GM18873 (cell line): Measurements from ENCODE around the gene FAXDC2.
"Not testable (repeated sequence)": the region's sequence is repeated elsewhere in the genome, so short reads cannot be mapped to it uniquely, and the experiment has no call there.

Source experiments
- ATAC-seq: cut with Tn5 transposase; IDR thresholded peaks from one replicate; pipeline ENCODE4 v1.9.1; 2021; ENCODE audit warnings: mild to moderate bottlenecking, moderate library complexity, moderate number of reproducible peaks; ENCODE audit not compliant: unreplicated experiment, low FRiP score

The FAXDC2 gene

DNA sequence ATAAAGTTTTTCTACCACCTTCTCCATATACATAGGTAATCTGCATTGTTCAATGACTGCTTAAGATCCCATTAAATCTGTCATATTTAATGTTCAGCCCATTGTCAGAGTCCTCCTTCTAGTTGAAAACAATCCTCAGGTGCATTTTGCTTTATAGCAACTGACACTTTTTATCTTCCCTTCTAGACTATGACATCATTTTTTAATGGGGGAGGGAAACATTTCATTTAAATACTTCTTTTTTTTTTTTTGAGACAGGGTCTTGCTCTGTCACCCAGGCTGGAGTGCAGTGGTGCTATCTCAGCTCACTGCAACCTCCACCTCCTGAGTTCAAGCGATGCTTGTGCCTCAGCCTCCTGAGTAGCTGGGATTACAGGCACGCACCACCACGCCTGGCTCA is 17.6 kb downstream of the FAXDC2 start:
- not testable (repeated sequence) for ATAC-seq

DNA sequence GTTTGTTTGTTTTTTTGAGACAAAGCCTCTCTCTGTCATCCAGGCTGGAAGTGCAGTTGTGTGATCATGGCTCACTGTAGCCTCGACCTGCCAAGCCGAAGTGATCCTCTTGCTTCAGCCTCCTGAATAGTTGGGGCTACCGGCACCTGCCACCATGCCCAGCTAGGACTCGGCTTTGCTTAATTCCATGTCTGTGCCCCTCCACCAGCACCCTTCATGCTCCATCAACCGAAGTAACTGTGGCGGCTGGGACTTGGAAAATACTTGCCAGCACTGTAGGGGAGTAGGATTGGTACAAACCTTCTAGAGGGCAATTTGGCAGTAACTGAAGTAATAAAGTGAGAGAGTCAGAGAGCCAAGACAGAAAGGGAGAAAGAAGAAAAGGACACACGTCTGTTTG is 19.0 kb downstream of the FAXDC2 start:
- ATAC-seq = no peak

DNA sequence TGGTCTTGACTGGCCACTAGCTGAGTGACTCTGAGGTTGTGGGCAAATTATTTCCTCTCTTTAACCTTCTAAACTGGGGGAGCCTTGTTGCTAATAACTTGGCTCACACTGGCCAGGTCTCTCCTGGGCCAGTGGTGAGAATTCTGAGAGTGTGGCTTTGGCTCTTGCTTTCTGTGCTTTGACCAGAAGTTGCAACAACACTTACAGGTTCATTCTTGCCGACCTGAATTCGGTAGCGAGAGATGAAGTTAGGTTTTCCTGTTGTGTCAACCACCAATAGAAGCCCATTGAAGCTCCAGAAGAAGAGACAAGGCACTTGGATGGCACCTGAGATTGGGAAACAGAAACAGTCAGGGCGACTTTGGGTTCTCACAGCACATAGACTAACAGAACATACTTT is 19.8 kb downstream of the FAXDC2 start:
- ATAC-seq = no peak

DNA sequence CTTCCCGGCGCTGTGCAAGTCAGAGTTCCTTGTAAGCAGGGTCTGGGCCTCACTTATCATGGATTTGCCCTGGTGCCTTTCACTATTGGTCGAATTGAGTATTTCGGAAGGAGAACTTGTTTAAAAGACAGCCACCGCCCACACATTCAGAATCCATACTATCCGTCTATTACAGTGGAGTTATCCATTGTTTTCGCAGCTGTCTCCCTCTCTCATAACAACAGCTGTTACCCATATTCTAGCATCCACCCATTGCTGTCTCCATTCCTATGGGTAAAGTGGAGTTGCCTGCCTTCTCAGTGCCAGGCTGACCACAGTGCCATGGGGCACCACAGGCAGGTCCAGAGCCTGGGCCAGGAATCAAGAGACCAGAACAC is 20.2 kb downstream of the FAXDC2 start:
- ATAC-seq = no peak

DNA sequence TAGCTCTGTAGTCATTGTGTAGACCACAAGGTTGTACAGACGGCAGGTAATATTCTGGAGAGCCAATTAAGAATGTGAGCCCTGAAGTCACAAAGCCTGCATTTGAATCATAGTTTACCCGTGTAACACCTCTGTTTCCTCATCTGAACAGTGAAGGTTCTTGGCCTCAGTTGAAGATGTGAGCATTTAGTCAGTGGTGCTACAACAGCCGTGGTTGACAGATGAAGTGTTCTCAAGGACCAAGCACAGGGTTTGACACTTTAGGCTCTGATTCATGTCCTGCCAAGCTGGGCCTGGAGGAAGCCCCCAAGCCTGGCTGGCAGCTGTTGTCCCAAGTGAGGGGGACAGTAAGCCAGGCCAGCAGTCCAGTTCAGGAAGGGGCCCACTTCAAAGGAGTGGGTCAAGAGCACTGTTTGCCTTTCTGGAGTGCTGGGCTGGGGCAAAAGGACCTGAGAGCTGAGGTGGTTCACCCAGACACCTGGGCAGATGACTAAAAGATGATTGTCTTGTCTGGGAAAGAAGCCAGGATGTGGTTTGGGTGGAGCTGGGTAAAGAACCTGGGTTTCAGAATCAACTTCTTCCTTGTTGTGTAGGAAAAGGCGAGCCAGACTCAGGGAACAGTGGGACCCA is 20.7 kb downstream of the FAXDC2 start:
- no peak for ATAC-seq

DNA sequence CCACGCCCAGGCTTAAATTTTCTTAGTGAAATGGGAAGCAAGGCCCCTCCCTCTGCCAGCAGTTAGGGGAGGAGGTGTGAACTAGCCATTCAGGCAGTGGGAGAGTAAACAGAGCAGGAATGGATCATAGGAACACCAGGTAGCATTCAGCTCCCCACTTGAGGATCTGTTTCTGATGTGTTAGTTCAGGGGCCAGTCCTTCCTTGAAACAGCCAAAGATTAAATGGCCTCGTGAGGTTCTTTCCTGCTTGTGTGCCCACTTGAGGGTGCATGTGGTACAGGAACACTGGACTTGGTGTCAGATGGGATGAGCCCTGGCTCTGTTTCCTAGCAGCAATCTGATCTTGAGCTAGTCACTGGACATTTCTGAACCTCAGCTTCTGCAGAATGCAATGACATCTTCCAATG is 21.2 kb downstream of the FAXDC2 start:
- ATAC-seq = no peak

DNA sequence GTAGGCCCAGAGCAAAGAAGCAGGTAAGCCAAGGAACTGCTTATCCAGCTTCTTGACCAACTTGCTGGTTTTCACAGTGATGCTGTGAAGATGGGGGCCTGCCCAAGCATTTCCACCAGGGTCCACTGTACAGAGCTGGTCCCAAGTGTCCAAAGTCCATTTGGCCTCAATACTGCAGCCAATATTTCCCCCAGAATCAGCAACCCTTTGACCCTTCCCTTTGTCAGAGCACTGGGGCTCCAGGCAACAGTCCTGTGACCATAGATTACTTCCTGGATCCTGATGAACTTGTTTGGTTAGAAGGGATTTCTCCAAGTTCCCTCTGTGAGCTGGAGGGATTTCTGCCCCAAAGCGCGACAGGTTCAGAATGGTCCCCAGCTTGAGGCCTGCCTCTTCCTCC is 26.3 kb downstream of the FAXDC2 start:
- no peak for ATAC-seq

DNA sequence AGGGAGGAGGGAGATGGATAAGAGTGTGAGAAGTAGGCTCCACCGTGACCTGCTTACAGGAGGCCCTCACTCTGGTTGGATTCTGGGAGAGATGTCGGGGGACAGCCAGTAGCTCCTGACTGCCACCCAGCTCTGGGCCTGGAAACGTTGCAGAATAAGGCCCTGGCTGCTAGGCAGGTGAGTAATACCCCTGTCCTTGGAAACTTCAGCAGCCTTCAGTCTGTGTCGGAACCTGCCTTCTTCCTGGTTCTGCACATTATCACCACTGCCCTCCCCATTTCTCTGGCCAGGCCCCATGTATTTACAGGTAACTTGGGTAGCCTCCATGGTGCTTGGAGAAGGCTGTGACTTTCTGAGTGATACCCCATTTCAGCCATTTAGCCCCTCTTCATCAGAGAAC is 26.8 kb downstream of the FAXDC2 start:
- ATAC-seq = no peak

DNA sequence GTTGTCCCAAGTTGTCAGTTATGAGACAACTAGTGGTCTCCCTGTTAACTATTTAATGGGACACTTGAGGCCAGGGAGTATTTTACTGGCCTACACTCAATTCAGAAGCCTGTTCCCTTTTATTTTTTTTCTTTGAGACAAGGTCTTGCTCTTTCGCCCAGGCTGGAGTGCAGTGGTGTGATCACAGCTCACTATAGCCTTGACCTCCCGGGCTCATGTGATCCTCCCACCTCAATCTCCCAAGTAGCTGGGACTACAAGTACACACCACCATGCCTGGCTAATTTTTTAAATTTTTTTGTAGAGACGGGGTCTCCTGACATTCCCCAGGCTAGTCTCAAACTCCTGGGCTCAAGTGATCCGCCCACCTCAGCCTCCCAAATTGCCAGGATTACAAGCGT is 27.5 kb downstream of the FAXDC2 start:
- ATAC-seq = not testable (repeated sequence)

DNA sequence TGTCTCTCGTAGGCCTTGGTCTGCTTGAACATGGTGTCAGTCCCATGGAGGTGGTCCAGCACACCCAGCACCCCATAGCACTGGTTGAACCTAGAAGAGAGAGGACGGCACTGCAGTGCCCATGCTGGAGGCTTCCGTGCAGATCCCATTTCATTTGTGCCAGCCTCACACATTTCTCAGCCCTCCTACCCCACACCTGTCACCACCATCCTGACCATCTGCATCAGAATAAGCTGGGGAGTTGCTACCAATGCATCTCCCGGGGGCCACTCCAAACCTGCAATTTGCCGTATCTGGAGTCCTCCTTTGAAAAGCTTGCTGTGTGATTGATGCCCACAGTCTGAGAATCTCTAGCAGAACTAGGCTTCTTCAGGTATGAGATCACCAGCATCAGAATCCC is 30.0 kb downstream of the FAXDC2 start:
- ATAC-seq = no peak

DNA sequence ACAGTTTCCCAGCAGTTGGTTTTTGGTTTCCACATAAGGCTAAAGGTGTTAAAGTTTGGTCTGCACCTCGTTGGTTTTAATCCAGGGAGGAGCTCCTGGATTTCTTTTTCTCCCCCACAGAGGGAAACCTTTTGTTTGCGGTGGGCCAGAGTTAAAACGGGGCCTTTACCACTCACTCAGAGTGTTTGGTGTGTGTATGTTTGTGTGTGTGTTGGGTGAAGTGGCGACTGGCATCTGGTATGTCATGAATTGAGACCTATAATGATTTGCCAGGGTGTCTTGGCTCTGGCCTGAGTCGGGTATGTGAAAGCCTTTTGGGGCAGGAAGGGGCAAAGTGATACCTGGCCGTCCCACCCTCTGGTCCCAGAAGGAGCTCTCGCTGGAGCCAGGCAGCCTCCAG is 30.9 kb downstream of the FAXDC2 start:
- ATAC-seq = no peak

DNA sequence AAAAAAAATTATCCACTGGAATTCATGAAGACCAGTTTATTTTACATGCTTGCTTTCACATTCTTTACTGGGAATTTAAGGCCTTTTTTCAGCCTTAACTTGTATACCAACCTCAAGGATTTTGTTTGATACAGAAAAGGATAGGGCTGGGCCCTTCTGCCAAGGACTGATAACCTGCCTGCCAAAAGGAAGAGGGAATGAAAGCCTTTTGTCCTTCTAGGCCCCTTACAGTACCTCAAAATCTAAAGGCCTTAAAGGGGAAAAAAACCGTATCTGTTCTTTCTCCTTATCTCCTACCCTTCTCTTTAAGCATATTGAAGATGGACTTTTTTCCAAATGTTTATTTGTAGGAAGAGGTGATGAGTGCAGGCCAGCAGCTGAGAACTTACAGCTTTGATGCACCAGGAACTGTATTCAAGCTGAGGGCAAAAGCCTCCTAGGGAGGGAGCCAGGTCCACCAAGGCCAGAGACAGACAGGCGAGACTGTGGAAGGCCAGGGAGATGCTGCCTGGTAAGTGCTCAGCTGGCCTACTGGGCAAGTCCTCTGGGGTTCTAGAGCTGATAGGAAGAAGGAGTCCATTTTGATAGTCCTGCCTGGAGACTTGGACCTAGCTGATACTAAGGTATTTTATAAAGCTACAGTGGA is 31.8 kb downstream of the FAXDC2 start:
- ATAC-seq = no peak

DNA sequence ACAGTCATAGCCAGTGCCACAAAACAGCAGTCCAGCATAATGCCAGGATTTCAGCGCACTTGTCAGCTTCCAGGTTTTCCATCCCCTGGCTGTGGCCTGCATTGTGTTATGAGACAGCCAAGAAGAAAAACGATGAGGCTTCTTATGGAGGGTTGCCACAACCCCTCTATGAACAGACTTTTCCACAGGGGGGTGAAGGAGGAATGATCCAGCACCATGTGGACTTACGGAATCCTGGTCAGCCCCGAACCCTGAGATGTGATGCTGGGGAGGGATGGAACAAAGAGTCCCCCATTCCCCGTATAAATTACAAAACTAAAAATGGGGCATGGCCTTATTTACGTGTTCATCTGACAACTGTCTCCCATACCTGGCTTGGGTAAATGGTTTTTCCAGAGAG is 32.6 kb downstream of the FAXDC2 start:
- ATAC-seq = no peak

DNA sequence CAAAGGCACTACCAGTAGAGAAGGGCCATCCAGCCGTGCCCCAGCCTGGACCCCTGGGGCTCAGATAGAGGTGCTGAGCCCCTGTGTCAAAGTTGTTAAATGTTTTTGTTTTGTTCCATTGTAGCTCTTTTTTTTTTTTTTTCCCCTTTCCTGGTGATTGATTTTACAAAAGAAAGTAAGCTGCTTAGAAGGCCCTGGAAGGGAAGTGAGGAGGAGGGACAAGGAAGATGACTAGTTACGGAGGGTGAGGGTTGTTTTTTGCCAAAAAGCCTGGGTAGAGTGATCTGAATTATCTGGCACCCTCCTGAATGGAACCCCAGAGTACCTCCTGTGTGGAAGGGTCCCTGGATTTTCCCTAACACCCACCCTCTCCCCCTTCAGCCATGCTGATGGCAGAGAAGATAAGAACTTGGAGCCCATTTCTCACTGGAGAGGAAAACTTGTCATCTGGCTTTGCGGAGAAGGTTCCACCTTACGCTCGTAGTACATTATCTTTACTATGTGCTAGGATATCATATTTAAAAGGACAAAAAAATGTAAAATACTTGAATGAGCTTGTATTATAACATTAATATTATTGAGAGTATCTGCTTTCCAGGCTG is 33.4 kb downstream of the FAXDC2 start:
- no peak for ATAC-seq

DNA sequence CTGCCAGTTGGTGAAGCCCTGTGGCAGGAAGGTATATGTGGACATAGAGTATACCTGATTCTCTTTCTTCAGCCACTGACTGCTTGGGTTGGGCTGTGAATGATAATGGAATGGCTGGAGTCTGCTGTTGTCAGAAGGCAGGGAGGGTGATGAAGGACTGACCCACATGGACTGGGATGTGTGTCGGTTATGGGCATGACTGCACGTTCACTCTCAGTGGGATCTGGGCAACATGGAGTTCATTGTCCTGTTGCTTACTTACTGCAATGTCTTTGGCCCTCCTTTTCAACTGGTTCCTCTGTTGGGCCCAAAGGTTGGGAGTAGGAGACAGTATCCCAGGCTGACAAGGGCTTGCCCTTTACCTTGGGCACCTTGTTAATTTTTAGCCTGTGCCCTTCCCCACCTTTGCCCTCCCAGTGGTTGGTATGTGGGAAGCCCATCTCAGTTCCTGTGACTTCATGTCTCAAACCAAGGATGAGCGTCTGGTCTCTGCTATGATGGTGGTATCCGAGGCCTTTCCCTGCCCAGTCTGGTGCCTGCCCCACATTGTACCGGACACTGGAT is 34.6 kb downstream of the FAXDC2 start:
- ATAC-seq = no peak

DNA sequence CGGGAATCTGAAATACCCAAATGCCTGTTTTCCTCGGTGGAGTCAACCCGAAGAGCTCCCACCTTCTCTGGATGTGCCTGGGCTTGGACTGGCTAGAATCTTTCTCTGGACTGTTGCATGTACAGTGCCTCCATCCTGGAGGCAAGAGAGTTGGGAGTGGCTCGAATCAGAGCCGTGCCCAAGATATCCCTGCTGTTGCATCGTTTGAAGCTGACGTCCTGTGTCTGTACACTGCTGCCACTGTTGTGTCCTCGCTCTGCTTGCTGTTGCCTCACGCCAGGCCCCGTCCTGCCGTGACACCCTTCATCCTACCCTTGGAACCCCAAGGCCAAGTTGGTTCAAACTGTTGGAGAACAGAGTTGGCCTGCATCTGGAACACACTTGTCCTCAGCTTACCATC is 35.4 kb downstream of the FAXDC2 start:
- ATAC-seq = no peak

DNA sequence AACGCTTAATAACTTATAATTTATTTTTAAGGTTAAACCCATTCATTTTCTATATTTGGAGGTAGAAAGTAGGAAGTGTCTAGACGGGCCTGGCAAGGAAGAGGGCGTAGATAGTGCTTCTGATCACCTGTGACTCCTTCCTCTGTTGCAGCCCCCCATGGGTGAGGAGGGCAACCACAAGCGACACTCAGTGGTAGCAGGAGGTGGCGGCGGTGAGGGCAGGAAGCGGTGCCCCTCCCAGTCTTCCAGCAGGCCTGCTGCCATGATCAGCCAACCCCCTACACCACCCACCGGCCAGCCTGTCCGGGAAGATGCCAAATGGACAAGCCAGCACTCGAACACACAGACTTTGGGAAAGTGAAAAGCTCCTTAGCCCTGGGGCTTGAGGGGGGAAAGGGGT is 36.7 kb downstream of the FAXDC2 start:
- no peak for ATAC-seq

DNA sequence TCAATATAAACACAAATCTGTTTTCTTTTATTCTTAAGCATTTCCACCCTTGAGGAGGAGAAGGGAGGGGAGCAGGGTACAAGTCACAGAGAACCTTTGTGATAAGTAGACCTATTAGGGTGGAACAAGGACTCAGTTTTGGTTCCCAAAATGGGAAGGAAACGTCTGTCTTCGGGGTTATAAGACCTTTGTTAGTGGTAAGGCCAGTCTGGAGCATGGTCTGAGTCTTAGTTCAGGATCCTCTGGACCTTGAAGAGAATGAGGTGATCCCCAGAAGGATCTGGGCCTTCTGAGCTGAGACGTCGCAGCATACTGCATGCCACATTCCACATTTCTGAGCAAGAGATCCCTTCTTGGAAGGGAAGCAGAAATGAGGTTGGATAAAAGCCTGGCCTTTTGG is 37.2 kb downstream of the FAXDC2 start:
- ATAC-seq = no peak

DNA sequence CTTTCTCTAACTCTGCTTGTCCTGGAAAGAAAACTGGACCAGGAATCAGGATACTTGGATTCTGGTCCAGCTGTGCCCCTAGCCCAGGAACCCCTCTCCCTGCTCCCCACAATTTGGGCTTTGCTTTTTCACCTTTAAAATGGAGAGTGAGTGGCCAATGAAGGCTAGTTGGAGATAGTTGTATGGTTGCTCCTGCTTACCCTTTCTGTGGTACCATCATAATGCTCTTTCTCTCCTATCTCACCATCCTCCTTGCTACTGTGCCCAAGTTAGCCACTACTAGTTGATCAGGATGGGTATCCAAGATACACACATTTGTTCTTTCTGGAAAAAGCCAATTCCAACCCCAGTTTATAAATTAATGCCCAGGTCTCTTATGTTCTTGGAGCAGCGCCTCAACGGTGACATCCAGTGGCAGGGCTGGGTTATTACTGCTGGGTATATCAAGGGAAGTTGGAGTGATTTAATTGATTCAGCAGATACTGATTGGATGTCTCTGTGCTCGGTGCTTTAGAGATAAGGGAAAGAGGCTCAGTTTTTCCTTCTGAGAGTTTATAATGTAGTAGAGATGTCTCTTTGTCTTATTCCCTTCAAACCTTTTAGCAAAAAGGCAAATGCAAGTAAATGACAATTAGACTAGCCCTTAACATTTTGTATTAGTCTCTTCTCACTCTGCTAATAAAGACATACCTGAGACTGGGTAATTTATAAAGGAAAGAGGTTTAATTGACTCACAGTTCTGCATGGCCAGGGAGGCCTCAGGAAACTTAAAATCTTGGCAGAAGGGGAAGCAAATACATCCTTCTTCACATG is 38.5 kb downstream of the FAXDC2 start:
- ATAC-seq = no peak

DNA sequence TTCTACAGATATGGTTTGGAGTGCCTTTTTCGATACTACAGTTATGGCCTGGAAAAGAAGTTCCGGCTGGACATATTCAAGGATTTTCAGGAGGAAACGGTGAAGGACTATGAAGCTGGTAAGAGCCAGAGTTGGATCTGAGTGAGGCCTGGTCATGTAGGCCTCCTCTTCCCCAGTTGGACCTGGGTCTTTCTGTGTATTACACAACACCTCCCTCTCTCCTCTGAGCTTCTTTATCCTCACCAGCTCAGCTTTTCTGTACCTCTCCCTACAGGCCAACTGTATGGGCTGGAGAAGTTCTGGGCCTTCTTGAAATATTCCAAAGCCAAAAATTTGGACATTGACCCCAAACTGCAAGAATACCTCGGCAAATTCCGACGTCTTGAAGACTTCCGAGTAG is 39.2 kb downstream of the FAXDC2 start:
- ATAC-seq = no peak

DNA sequence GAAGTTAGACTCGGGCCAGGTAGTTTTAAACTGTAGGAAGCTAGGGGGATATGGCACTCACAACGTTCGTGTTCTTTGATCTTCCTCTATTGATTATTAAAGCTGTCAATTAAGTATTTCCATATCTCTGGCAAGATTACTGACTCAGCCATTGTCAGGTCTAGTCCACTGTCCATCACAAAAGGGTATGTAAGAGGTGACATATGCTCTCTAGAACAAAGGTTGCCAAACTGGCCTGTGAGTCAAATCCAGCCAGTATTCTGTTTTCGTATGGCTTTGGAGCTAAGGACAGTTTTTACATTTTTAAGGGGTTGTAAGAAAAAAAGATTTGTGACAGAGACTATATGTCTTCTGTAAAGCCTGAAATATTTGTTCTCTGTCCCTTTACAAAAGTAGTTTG is 44.2 kb downstream of the FAXDC2 start:
- no peak for ATAC-seq
